K562 treated with DMSO at 1 percent for 4 hours (cell line): Measurements from ENCODE around the gene AVPI1. TPM values are rescaled to one million over a fixed set of nuclear protein-coding genes. Genes with fewer than 3 reads are reported as not detected.

ENCODE experiments used
- total RNA-seq: library from RNA; unstranded; fragments of 300-600 nt; gene quantifications from 2 replicates; pipeline ENCODE4 v1.2.3, GENCODE V29; 2022; ENCODE audit not compliant: insufficient read depth

The AVPI1 gene
- total RNA-seq = 11.0 and 14.2 TPM in 2 replicates

GRCh38 chr10:97686962-97687784 is at the start of gene AVPI1:
Gene AVPI1, minus strand, starts transcription at chr10:97687241. Its CDS starts 7,336 bp downstream, at chr10:97679905.

GRCh38 chr10:97713339-97713825 is 26.3 kb upstream of the AVPI1 start, which contains the start of gene MARVELD1:
Gene MARVELD1, plus strand, starts transcription at chr10:97713730. Its CDS starts 147 bp downstream, at chr10:97713877.

GRCh38 chr10:97640174-97640867 is 46.7 kb downstream of the AVPI1 start, which contains the start of gene PI4K2A:
Gene PI4K2A, plus strand, starts transcription at chr10:97640671. Its CDS starts 72 bp downstream, at chr10:97640743.

GRCh38 chr10:97632949-97633884 is 53.8 kb downstream of the AVPI1 start, which contains the start of gene MORN4:
Gene MORN4, minus strand, starts transcription at chr10:97633500. Its CDS starts 13,847 bp downstream, at chr10:97619653.

Other genes with a start within 250 kb of the AVPI1 start
- 65.0 and 67.0 TPM in 2 replicates for gene EXOSC1, start 241.2 kb downstream of the AVPI1 start, total RNA-seq
- gene ZDHHC16, start 241.1 kb downstream of the AVPI1 start, total RNA-seq = 23.0 and 23.7 TPM in 2 replicates
- 37.2 and 45.8 TPM in 2 replicates for gene MMS19, start 188.8 kb downstream of the AVPI1 start, total RNA-seq
- gene UBTD1, start 188.3 kb downstream of the AVPI1 start, total RNA-seq = 5.7 and 7.7 TPM in 2 replicates
- gene ANKRD2, start 114.5 kb downstream of the AVPI1 start, total RNA-seq = not detected in 2 replicates
- gene HOGA1, start 102.9 kb downstream of the AVPI1 start, total RNA-seq = not detected in 2 replicates
- not detected in 2 replicates for gene C10orf62, start 97.5 kb downstream of the AVPI1 start, total RNA-seq
- 11.3 and 24.5 TPM in 2 replicates for gene MORN4, start 53.7 kb downstream of the AVPI1 start, total RNA-seq
- gene PI4K2A, start 46.6 kb downstream of the AVPI1 start, total RNA-seq = 17.8 and 24.2 TPM in 2 replicates
- gene MARVELD1, start 26.5 kb upstream of the AVPI1 start, total RNA-seq = 7.4 and 7.7 TPM in 2 replicates
- 17.1 and 19.3 TPM in 2 replicates for gene ZFYVE27, start 49.9 kb upstream of the AVPI1 start, total RNA-seq
- not detected in 2 replicates for gene SFRP5, start 84.8 kb upstream of the AVPI1 start, total RNA-seq
- 0.69 TPM in 1 of 2 replicates, not detected in the other for gene GOLGA7B, start 162.6 kb upstream of the AVPI1 start, total RNA-seq